ENCODE measurements around the gene OR1S2. TPM values are rescaled to one million over a fixed set of nuclear protein-coding genes. Genes with fewer than 3 reads are reported as not detected.
"Not testable (repeated sequence)": the region's sequence is repeated elsewhere in the genome, so short reads cannot be mapped to it uniquely, and the experiment has no call there.

Gene OR1S2
- total RNA-seq = not detected

- no peak within 1 kb of the TSS for H3K4me3 ChIP-seq (ENCODE audit: low read depth, poor library complexity, severe bottlenecking)
- TF ChIP-seq, protein P1, sequence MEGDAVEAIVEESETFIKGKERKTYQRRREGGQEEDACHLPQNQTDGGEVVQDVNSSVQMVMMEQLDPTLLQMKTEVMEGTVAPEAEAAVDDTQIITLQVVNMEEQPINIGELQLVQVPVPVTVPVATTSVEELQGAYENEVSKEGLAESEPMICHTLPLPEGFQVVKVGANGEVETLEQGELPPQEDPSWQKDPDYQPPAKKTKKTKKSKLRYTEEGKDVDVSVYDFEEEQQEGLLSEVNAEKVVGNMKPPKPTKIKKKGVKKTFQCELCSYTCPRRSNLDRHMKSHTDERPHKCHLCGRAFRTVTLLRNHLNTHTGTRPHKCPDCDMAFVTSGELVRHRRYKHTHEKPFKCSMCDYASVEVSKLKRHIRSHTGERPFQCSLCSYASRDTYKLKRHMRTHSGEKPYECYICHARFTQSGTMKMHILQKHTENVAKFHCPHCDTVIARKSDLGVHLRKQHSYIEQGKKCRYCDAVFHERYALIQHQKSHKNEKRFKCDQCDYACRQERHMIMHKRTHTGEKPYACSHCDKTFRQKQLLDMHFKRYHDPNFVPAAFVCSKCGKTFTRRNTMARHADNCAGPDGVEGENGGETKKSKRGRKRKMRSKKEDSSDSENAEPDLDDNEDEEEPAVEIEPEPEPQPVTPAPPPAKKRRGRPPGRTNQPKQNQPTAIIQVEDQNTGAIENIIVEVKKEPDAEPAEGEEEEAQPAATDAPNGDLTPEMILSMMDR (IDR thresholded peaks at IDR 0.05) = no peak
- TF ChIP-seq POLR2A (IDR thresholded peaks at IDR 0.05) = no peak
- intact Hi-C loops (cut with DNase I; ENCODE audit: low total_unique reads) = no loop called here
- DNase-seq (ENCODE audit: low spot score in 2 of 2) = no peak
These were observed at the start of gene OR1S2 for GRCh38 chr11:58204042-58204441. TSS of gene OR1S2 (minus strand) at chr11:58204142. CDS start at chr11:58204142, 0 bp downstream.

DNA sequence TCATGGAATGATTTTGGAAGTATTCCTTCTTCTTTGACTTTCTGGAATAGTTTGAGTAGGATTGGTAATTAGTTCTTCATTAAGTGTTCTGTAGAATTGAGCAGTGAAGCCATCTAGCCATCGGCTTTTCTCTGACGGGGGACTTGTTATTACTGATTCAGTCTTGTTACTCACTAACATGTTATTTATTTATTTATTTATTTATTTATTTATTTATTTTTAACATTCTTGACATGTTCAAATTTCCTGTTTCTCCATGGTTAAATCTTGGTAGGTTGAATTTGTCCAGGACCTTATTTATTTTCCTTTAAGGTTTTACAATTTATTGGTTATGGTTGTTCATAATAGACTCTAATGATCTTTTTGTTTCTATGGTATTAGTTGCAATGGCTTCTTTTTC, 40.0 kb upstream of the OR1S2 start:
- no peak for DNase-seq (ENCODE audit: low spot score in 2 of 2)
- H3K4me3 ChIP-seq (ENCODE audit: low read depth, poor library complexity, severe bottlenecking) = no peak overlapping the region
- intact Hi-C loops (cut with DNase I; ENCODE audit: low total_unique reads) = no loop called here
- TF ChIP-seq, protein P1 (IDR thresholded peaks at IDR 0.05) = no peak
- TF ChIP-seq POLR2A (IDR thresholded peaks at IDR 0.05) = no peak
- WGBS, 2 donors = 91 to 99% methylated on average over 2 of the region's 2 CpGs

GRCh38 chr11:58227956-58228615, 24.1 kb upstream of the OR1S2 start:
- intact Hi-C loops (cut with DNase I; ENCODE audit: low total_unique reads) = no loop called here
- TF ChIP-seq, protein P1 (IDR thresholded peaks at IDR 0.05) = no peak
- TF ChIP-seq POLR2A (IDR thresholded peaks at IDR 0.05) = no peak
- WGBS, 2 donors = 92 to 93% methylated on average over 32 of the region's 32 CpGs
- no peak overlapping the region for H3K4me3 ChIP-seq (ENCODE audit: low read depth, poor library complexity, severe bottlenecking)
- DNase-seq (ENCODE audit: low spot score in 2 of 2) = no peak

- H3K4me3 ChIP-seq (ENCODE audit: low read depth, poor library complexity, severe bottlenecking) = no peak overlapping the region
- intact Hi-C loops (cut with DNase I; ENCODE audit: low total_unique reads) = no loop called here
- TF ChIP-seq, protein P1 (IDR thresholded peaks at IDR 0.05) = no peak
- TF ChIP-seq POLR2A (IDR thresholded peaks at IDR 0.05) = no peak
- 45 to 48% methylated on average over 7 of the region's 7 CpGs for WGBS, 2 donors
- DNase-seq (ENCODE audit: low spot score in 2 of 2) = no peak
These were observed 18.8 kb upstream of the OR1S2 start for GRCh38 chr11:58222721-58223120.

- no peak for DNase-seq (ENCODE audit: low spot score in 2 of 2)
- TF ChIP-seq POLR2A (IDR thresholded peaks at IDR 0.05) = no peak
- TF ChIP-seq, protein P1 (IDR thresholded peaks at IDR 0.05) = no peak
- intact Hi-C loops (cut with DNase I; ENCODE audit: low total_unique reads) = no loop called here
- H3K4me3 ChIP-seq (ENCODE audit: low read depth, poor library complexity, severe bottlenecking) = no peak overlapping the region
These were observed 12.5 kb upstream of the OR1S2 start for GRCh38 chr11:58216476-58216875.

- WGBS, 2 donors = 61 to 71% methylated on average over 2 of the region's 2 CpGs
- H3K4me3 ChIP-seq (ENCODE audit: low read depth, poor library complexity, severe bottlenecking); intact Hi-C loops (cut with DNase I; ENCODE audit: low total_unique reads); DNase-seq (ENCODE audit: low spot score in 2 of 2): not testable (repeated sequence)
These were observed 8.5 kb upstream of the OR1S2 start, which contains the start of gene OR1S1 for GRCh38 chr11:58212420-58212819. TSS of gene OR1S1 (plus strand) at chr11:58212720.

Data from lower leg skin (tissue), 4 donors.